Right atrium auricular region (tissue), 2 donors: ENCODE measurements around the gene TCFL5. TPM values are rescaled to one million over a fixed set of nuclear protein-coding genes. Genes with fewer than 3 reads are reported as not detected.

Source experiments
- DNase-seq: peaks from one replicate; pipeline ENCODE4 v3.0.0-alpha.2; 2019; ENCODE audit warnings: low spot score
- H3K27ac ChIP-seq, 2 donors: fragments of 200-600 bp; sonication (generic); 1 replicate in 1 of 2; 2 replicates in 1 of 2; pipeline ENCODE4 v1.5.1; 2016 to 2019
- H3K27me3 ChIP-seq, 2 donors: fragments of 200-600 bp; sonication (generic); one replicate each; pipeline versions ENCODE4 v1.5.1 to v1.6.0; 2017 to 2019
- H3K36me3 ChIP-seq: fragments of 200-600 bp; sonication (generic); one replicate; pipeline ENCODE4 v1.5.1; 2016
- H3K4me1 ChIP-seq, 2 donors: fragments of 200-600 bp; sonication (generic); one replicate each; pipeline versions ENCODE4 v1.5.1 to v1.6.0; 2017 to 2019
- H3K4me3 ChIP-seq, 2 donors: fragments of 200-600 bp; sonication (generic); 1 replicate in 1 of 2; 2 replicates in 1 of 2; pipeline ENCODE4 v1.5.1; 2017 to 2019; ENCODE audit warnings: mild to moderate bottlenecking in 1 of 2, moderate library complexity in 1 of 2
- H3K9me3 ChIP-seq, 2 donors: fragments of 200-600 bp; sonication (generic); one replicate each; pipeline ENCODE4 v1.5.1; 2019
- total RNA-seq, 2 donors: library from RNA; depleted of rRNA; stranded (reverse); fragments of >200 nt; gene quantifications; one replicate each; pipeline ENCODE4 v1.1.0, GENCODE V29; 2016
- TF ChIP-seq, protein P1 (sequence below), 2 donors: fragments of 200-600 bp; sonication (generic); IDR thresholded peaks; one replicate each; pipeline ENCODE4 v1.5.1; 2019; ENCODE audit warnings: antibody characterized with exemption in 2 of 2

Gene TCFL5
- total RNA-seq, 2 donors from 2014 or later, result 4.8 to 6.4 TPM

DNA sequence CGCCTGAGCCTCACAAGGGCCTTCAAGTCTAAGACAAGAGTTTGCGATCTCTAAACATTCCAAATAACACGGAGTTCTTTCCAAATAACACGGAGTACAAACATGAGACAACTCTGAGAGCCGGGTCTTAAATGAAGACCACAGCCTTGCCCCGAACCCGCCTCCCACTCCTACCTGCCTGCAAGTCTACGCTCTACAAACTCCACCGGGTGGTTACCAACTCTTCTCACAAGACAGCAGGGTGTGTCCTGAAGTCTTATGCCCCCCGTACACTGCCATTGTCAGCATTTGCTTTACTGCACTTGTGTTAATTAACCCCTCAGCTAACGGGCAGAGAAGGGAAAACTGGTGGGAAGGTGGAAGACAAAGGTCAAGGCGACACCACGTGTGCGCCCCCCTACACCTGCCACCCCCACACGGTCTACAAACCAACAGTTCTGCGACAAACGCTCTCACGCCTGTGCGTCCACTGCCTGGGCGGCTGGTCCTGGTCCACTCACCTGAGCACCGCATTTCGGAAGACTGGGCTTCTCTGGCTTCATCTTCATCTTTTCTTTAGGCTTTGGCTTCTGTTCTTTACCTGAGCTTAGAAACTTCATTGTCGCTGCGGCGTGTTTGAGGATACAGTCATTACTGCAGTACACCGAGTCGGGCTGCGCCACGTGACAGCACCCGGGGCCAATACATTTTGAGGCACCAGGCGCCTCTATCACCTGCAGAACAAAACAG lies 45.2 kb upstream of the TCFL5 start:
- Histone ChIP-seq H3K4me3 (no peak overlapping the region), H3K36me3 (peaks cover 100% of the 10 kb centered on the region), H3K9me3 (no peaks in the 10 kb centered on the region), H3K27me3 (no peaks in the 10 kb centered on the region), H3K4me1 (peaks cover 0 to 10% of the 10 kb centered on the region in 2 donors), H3K27ac (no peak overlapping the region)
- TF ChIP-seq, protein P1, sequence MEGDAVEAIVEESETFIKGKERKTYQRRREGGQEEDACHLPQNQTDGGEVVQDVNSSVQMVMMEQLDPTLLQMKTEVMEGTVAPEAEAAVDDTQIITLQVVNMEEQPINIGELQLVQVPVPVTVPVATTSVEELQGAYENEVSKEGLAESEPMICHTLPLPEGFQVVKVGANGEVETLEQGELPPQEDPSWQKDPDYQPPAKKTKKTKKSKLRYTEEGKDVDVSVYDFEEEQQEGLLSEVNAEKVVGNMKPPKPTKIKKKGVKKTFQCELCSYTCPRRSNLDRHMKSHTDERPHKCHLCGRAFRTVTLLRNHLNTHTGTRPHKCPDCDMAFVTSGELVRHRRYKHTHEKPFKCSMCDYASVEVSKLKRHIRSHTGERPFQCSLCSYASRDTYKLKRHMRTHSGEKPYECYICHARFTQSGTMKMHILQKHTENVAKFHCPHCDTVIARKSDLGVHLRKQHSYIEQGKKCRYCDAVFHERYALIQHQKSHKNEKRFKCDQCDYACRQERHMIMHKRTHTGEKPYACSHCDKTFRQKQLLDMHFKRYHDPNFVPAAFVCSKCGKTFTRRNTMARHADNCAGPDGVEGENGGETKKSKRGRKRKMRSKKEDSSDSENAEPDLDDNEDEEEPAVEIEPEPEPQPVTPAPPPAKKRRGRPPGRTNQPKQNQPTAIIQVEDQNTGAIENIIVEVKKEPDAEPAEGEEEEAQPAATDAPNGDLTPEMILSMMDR (IDR thresholded peaks at IDR 0.05), result no peak
- no peak for DNase-seq

DNA sequence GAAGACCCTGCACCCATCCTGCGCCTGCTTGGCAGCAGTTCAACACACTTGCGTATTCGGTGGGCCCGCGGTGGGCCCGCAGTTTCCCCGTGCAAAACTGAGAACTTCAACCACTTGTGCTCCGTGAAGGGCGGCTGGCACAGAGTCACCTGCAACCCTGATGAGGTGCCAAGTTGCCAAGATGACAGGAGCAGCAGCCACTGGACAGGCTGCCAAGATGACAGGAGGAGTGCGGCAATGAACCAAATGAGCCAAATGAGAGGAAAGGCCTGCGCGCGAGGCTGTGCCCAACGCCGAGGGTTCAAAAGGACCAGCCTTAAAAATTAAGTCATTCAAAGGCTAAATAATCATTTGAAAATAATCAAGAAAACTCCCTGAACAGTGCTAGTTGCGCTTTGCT lies 44.6 kb upstream of the TCFL5 start:
- Histone ChIP-seq H3K4me3 (no peak overlapping the region), H3K27ac (no peak overlapping the region), H3K4me1 (peaks cover 0 to 10% of the 10 kb centered on the region in 2 donors), H3K36me3 (peaks cover 95% of the 10 kb centered on the region), H3K9me3 (no peaks in the 10 kb centered on the region), H3K27me3 (no peaks in the 10 kb centered on the region)
- DNase-seq, result no peak
- TF ChIP-seq, protein P1 (IDR thresholded peaks at IDR 0.05), result no peak

DNA sequence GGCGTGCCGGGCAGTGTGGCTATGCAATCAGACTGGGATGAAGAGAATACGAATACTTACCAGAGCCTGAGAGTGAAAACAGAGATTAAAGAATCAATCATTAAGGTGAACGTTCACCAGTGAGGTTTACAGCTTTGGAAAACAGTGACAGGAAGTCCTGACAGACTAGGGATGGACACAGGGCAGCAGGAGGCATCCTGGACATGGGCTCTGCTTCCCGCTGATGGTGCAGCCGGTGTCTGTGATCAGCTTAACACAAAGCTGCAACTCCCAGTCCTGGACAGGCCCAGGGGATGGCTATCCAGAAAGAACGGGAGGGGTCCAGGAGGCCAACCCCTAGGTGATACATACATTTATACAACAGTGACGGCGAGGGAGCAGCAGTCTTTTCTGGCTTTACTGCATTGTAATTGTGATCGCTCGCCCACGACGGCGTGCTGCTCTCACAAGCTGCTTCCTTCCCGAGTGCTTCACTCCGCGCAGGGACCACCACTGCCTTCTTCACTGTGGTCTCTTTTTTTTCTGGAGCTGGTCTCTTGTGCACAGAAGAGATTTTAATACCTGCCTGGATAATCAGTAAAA lies 44.0 kb upstream of the TCFL5 start:
- Histone ChIP-seq H3K4me1 (peaks cover 0 to 12% of the 10 kb centered on the region in 2 donors), H3K4me3 (no peak overlapping the region), H3K27me3 (no peaks in the 10 kb centered on the region), H3K27ac (no peak overlapping the region), H3K36me3 (peaks cover 89% of the 10 kb centered on the region), H3K9me3 (no peaks in the 10 kb centered on the region)
- TF ChIP-seq, protein P1 (IDR thresholded peaks at IDR 0.05), result no peak
- no peak for DNase-seq

DNA sequence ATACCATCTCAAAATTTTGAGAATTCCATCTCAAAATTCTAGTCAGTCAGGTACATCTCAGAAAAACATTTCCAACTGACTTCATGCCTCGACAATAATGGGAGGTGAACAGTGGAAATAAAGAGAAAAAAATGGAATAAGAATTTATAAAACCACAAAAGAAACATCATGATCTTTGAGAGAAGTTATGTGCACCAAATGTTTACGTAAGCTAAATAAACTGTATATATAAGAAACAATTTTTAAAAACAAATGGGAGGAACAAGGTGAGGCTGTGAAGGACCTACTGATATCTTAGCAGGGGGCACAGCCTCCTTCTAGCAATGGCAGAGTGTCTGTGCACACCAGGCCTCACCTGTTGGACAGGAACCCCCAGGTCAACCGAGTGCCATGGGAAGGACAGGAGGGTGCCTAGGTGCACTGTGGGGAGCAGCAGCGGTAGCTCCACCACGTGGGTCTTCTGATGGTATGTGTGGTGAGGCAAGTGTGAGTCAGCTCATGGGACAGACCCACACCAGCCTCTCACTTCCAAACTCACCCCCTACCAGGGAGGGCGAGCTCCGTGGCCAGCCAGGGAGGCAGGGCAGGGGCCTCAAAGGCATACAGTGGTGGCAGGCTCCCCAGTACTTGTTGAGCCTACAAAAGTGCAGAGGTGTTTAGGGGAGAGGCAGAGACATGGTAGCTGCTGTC lies 41.4 kb upstream of the TCFL5 start:
- DNase-seq, result no peak
- TF ChIP-seq, protein P1 (IDR thresholded peaks at IDR 0.05), result no peak
- no peaks in the 10 kb centered on the region for H3K9me3 ChIP-seq
- H3K36me3 ChIP-seq, result peaks cover 64% of the 10 kb centered on the region
- H3K4me1 ChIP-seq, result peaks cover 0 to 31% of the 10 kb centered on the region in 2 donors
- H3K27me3 ChIP-seq, result no peaks in the 10 kb centered on the region
- no peak overlapping the region for H3K27ac ChIP-seq
- no peak overlapping the region for H3K4me3 ChIP-seq

DNA sequence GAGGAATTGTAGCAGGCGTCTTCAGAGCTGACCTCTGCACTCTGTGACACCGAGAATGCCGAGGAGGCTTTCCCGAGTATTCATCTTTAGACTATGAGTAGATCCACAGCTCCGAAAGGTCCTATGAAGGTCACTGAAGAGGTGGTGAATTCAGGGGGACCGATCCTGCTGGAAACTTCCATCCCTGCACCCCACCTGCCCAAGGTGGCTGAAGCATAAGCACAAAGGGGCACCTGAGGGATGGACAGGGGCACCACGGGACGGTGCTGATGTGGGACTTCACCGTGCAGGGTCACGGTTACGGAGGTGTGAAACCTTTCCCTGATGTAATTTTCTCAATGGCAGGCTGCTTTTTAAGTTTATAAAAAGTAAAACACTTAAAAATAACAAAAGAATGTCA lies 40.3 kb upstream of the TCFL5 start:
- Histone ChIP-seq H3K4me3 (no peak overlapping the region), H3K36me3 (peaks cover 52% of the 10 kb centered on the region), H3K9me3 (no peaks in the 10 kb centered on the region), H3K4me1 (peaks cover 0 to 31% of the 10 kb centered on the region in 2 donors), H3K27me3 (no peaks in the 10 kb centered on the region), H3K27ac (no peak overlapping the region)
- TF ChIP-seq, protein P1 (IDR thresholded peaks at IDR 0.05), result no peak
- no peak for DNase-seq
